Stomach (tissue), 8 donors: ENCODE results near the gene RSPH10B2. TPM values are rescaled to one million over a fixed set of nuclear protein-coding genes. Genes with fewer than 3 reads are reported as not detected.

Source experiments
- polyA plus RNA-seq, 3 donors: library from polyadenylated mRNA; stranded (reverse); fragments of 200-250 nt; gene quantifications; one replicate each; pipeline ENCODE4 v1.2.3, GENCODE V29; 2013
- total RNA-seq, 5 donors: library from RNA; depleted of rRNA; stranded (reverse); fragments of >200 nt; gene quantifications; one replicate each; pipeline versions ENCODE4 v1.1.0 to v1.2.3, GENCODE V29; 2014 to 2016
- donor health status: healthy with polysubstance abuse.
- donor health status: Bipolar disorder and iron deficiency.
- donor health status: healthy.

The RSPH10B2 gene
- total and polyA plus RNA-seq, 8 donors, result 1.3 TPM; not detected in 7

Other genes with a start within 250 kb of the RSPH10B2 start
- under 1 TPM in 1 of 5 donors, not detected in 4; 0.37 TPM for gene GRID2IP, start 202.6 kb upstream of the RSPH10B2 start, total RNA-seq
- under 1 TPM in 2 of 3 donors, not detected in 1; 0.23 to 0.25 TPM for gene GRID2IP, start 202.6 kb upstream of the RSPH10B2 start, polyA plus RNA-seq
- 10 to 100 TPM in 3 of 5 donors, 1 to 10 TPM in 2; 4.1 to 78.4 (median 22.8) TPM for gene ZDHHC4, start 176.6 kb upstream of the RSPH10B2 start, total RNA-seq
- gene ZDHHC4, start 176.6 kb upstream of the RSPH10B2 start, polyA plus RNA-seq, result 10 to 100 TPM; 41.4 to 49.7 (median 46.4) TPM
- 100 to 1,000 TPM in 1 of 5 donors, 10 to 100 TPM in 4; 12.7 to 203 (median 40.3) TPM for gene INTS15, start 164.1 kb upstream of the RSPH10B2 start, total RNA-seq
- gene INTS15, start 164.1 kb upstream of the RSPH10B2 start, polyA plus RNA-seq, result 10 to 100 TPM in 2 of 3 donors, 1 to 10 TPM in 1; 9.3 to 11.5 (median 10.7) TPM
- gene ZNF853, start 138.5 kb upstream of the RSPH10B2 start, total RNA-seq, result 10 to 100 TPM in 2 of 5 donors, 1 to 10 TPM in 3; 3.8 to 30.9 (median 8.6) TPM
- 1 to 10 TPM; 1.6 to 2.6 (median 2.0) TPM for gene ZNF853, start 138.5 kb upstream of the RSPH10B2 start, polyA plus RNA-seq
- 10 to 100 TPM; 13.4 to 62.6 (median 30.0) TPM for gene ZNF316, start 116.8 kb upstream of the RSPH10B2 start, total RNA-seq
- gene ZNF316, start 116.8 kb upstream of the RSPH10B2 start, polyA plus RNA-seq, result 10 to 100 TPM in 2 of 3 donors, 1 to 10 TPM in 1; 7.2 to 13.0 (median 10.8) TPM
- 100 to 1,000 TPM in 1 of 5 donors, 10 to 100 TPM in 4; 21.9 to 222 (median 37.1) TPM for gene ZNF12, start 47.2 kb upstream of the RSPH10B2 start, total RNA-seq
- 1 to 10 TPM; 3.9 to 7.3 (median 6.6) TPM for gene ZNF12, start 47.2 kb upstream of the RSPH10B2 start, polyA plus RNA-seq
- gene CCZ1B, start 72.2 kb downstream of the RSPH10B2 start, total RNA-seq, result 100 to 1,000 TPM in 1 of 5 donors, 10 to 100 TPM in 4; 36.2 to 162 (median 86.8) TPM
- 10 to 100 TPM; 17.0 to 47.8 (median 27.8) TPM for gene CCZ1B, start 72.2 kb downstream of the RSPH10B2 start, polyA plus RNA-seq